ENCODE results near the gene HPDL. TPM values are rescaled to one million over a fixed set of nuclear protein-coding genes. Genes with fewer than 3 reads are reported as not detected.

Gene HPDL
- total RNA-seq, 1 donor = 1.3 TPM

- DNase-seq (ENCODE audit: low read depth) = peak; percentile 80
- H3K4me3 ChIP-seq (ENCODE audit: low read depth, low read length) = no peak overlapping the region
Measured at GRCh38 chr1:45299981-45300668, 26.6 kb upstream of the HPDL start.

GRCh38 chr1:45300669-45300997 is 26.1 kb upstream of the HPDL start:
- H3K4me3 ChIP-seq (ENCODE audit: low read depth, low read length) = no peak overlapping the region
- no peak for DNase-seq (ENCODE audit: low read depth)
- TF ChIP-seq, protein P1, sequence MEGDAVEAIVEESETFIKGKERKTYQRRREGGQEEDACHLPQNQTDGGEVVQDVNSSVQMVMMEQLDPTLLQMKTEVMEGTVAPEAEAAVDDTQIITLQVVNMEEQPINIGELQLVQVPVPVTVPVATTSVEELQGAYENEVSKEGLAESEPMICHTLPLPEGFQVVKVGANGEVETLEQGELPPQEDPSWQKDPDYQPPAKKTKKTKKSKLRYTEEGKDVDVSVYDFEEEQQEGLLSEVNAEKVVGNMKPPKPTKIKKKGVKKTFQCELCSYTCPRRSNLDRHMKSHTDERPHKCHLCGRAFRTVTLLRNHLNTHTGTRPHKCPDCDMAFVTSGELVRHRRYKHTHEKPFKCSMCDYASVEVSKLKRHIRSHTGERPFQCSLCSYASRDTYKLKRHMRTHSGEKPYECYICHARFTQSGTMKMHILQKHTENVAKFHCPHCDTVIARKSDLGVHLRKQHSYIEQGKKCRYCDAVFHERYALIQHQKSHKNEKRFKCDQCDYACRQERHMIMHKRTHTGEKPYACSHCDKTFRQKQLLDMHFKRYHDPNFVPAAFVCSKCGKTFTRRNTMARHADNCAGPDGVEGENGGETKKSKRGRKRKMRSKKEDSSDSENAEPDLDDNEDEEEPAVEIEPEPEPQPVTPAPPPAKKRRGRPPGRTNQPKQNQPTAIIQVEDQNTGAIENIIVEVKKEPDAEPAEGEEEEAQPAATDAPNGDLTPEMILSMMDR (IDR thresholded peaks at IDR 0.05; ENCODE audit: insufficient read depth, low read depth, low read length) = no peak

More at GRCh38 chr1:45299981-45300668, 26.6 kb upstream of the HPDL start:
- TF ChIP-seq, protein P1 (IDR thresholded peaks at IDR 0.05; ENCODE audit: insufficient read depth, low read depth, low read length) = peak; percentile 77

GRCh38 chr1:45302505-45303150 is 24.1 kb upstream of the HPDL start:
- no peak for DNase-seq (ENCODE audit: low read depth)
- H3K4me3 ChIP-seq (ENCODE audit: low read depth, low read length) = peak overlapping the region; percentile 82
- TF ChIP-seq, protein P1 (IDR thresholded peaks at IDR 0.05; ENCODE audit: insufficient read depth, low read depth, low read length) = no peak

- TF ChIP-seq, protein P1 (IDR thresholded peaks at IDR 0.05; ENCODE audit: insufficient read depth, low read depth, low read length) = peak; percentile 62
- peak; percentile 98 for DNase-seq (ENCODE audit: low read depth)
Measured at GRCh38 chr1:45303520-45304310, 23.0 kb upstream of the HPDL start.

DNA sequence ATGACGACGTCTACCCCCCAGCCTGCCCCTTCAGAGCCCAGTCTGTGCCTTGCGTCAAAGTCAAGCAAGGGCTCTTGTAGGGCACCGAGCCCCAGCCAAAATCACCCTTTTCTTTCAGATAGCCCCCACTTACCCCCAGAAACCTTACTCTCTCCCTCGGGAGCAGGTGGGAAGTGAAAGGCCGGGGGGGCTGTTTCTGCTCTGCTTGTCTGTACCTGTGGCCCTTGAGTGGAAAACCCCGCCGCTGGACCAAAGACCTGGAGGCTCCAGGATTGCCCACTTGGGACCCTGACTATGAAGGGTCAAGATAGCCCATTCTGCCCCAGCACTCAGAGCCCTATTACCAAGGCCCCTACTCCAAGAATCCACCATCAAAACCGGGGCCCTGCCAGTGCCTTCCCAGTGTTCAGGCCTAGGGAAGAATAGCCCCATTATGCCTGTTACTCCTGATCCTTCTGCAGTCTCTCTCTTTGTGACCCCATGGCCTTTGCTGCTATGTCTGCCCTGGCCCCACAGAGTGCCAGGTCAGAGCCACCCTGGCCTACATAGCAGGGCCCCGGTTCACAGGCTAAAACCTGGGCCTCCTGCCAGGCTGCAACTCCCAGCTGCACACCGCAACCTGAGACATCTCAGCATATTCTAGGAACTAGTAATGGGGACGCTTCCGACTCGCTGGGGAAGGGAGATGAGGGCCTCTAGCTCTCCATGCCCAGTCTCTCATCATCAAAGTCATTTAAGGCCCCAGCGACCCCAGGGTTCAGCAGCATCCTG is 22.2 kb upstream of the HPDL start:
- no peak for DNase-seq (ENCODE audit: low read depth)
- TF ChIP-seq, protein P1 (IDR thresholded peaks at IDR 0.05; ENCODE audit: insufficient read depth, low read depth, low read length) = no peak
- peak overlapping the region; percentile 82 for H3K4me3 ChIP-seq (ENCODE audit: low read depth, low read length)

More at GRCh38 chr1:45303520-45304310, 23.0 kb upstream of the HPDL start:
- H3K4me3 ChIP-seq (ENCODE audit: low read depth, low read length) = peak overlapping the region; percentile 82

DNA sequence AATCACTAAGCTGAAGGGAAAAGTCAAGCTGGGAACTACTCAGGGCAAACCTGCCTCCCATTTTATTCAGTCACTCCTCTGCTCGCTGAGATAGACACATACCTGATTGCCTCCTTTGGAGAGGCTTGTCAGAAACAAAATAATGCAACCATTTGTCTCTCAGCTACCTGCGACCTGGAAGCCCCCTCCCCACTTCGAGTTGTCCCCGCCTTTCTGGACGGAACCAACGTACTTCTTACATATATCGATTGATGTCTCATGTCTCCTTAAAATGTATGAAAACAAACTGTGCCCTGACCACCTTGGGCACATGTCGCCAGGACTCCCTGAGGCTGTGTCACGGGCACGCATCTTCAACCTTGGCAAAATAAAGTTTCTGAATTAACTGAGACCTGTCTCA is 21.5 kb upstream of the HPDL start:
- no peak for DNase-seq (ENCODE audit: low read depth)

More for the DNA sequence above, 21.5 kb upstream of the HPDL start:
- H3K4me3 ChIP-seq (ENCODE audit: low read depth, low read length) = no peak overlapping the region
- TF ChIP-seq, protein P1 (IDR thresholded peaks at IDR 0.05; ENCODE audit: insufficient read depth, low read depth, low read length) = no peak

Data from fibroblast of villous mesenchyme (primary cell).